GM23338 (cell line): ENCODE data around the gene CTU2. TPM values are rescaled to one million over a fixed set of nuclear protein-coding genes. Genes with fewer than 3 reads are reported as not detected.

Source experiments
- ATAC-seq: fragments of 200-7000 bp; cut with Tn5 transposase; 3 replicates; pipeline ENCODE4 v1.9.1; 2020
- DNase-seq: peaks from one replicate; pipeline ENCODE4 v3.0.0-alpha.2; 2015; ENCODE audit warnings: low spot score
- H2AFZ ChIP-seq: fragments of 200-600 bp; sonication (generic); 2 replicates; pipeline ENCODE4 v1.8.0; 2016; ENCODE audit warnings: antibody characterized with exemption, mild to moderate bottlenecking, moderate library complexity
- H3F3A ChIP-seq: fragments of 200-600 bp; sonication (generic); replicated peaks from 2 replicates; pipeline ENCODE4 v1.8.0; 2017; ENCODE audit warnings: antibody characterized with exemption, mixed run types, low read depth
- H3K27ac ChIP-seq: fragments of 200-600 bp; sonication (generic); 2 replicates; pipeline ENCODE4 v1.6.1; 2016; ENCODE audit warnings: low read depth
- H3K27me3 ChIP-seq: fragments of 200-600 bp; sonication (generic); 2 replicates; pipeline ENCODE4 v1.8.0; 2016; ENCODE audit warnings: mild to moderate bottlenecking, mixed run types, moderate library complexity; ENCODE audit not compliant: insufficient read depth
- H3K36me3 ChIP-seq: fragments of 200-600 bp; sonication (generic); 2 replicates; pipeline ENCODE4 v1.8.0; 2016; ENCODE audit warnings: mild to moderate bottlenecking; ENCODE audit not compliant: insufficient read depth
- H3K4me1 ChIP-seq: fragments of 200-600 bp; sonication (generic); 2 replicates; pipeline ENCODE4 v1.8.0; 2016; ENCODE audit warnings: mild to moderate bottlenecking, moderate library complexity; ENCODE audit not compliant: insufficient read depth
- H3K4me2 ChIP-seq: fragments of 200-600 bp; sonication (generic); 2 replicates; pipeline ENCODE4 v1.7.1; 2017; ENCODE audit warnings: mixed run types
- H3K4me3 ChIP-seq: fragments of 200-600 bp; sonication (generic); 2 replicates; pipeline ENCODE4 v1.6.1; 2016; ENCODE audit warnings: mixed run types
- H3K79me2 ChIP-seq: fragments of 200-600 bp; sonication (generic); replicated peaks from 2 replicates; pipeline ENCODE4 v1.8.0; 2017; ENCODE audit warnings: mild to moderate bottlenecking; ENCODE audit not compliant: insufficient read depth
- H3K9me2 ChIP-seq: fragments of 200-600 bp; sonication (generic); 2 replicates; pipeline ENCODE4 v1.8.0; 2017; ENCODE audit not compliant: insufficient read depth
- H4K20me1 ChIP-seq: fragments of 200-600 bp; sonication (generic); replicated peaks from 2 replicates; pipeline ENCODE4 v1.8.0; 2017; ENCODE audit warnings: mild to moderate bottlenecking; ENCODE audit not compliant: insufficient read depth
- H3K27ac Mint-ChIP-seq: 2 replicates; pipeline ENCODE4 v1.8.0; 2020; ENCODE audit warnings: inconsistent platforms, mild to moderate bottlenecking, moderate library complexity, mixed read lengths
- H3K27me3 Mint-ChIP-seq: 3 replicates; pipeline ENCODE4 v1.8.0; 2022; ENCODE audit warnings: low read depth, mild to moderate bottlenecking, moderate library complexity, mixed read lengths, inconsistent platforms; ENCODE audit not compliant: insufficient read depth, poor library complexity
- H3K36me3 Mint-ChIP-seq: 3 replicates; pipeline ENCODE4 v1.8.0; 2021; ENCODE audit warnings: low read depth, mild to moderate bottlenecking, inconsistent platforms, moderate library complexity, mixed read lengths
- H3K4me1 Mint-ChIP-seq: 3 replicates; pipeline ENCODE4 v1.8.0; 2020; ENCODE audit warnings: mild to moderate bottlenecking, inconsistent platforms, mixed read lengths
- H3K4me3 Mint-ChIP-seq: 3 replicates; pipeline ENCODE4 v1.8.0; 2021; ENCODE audit warnings: moderate library complexity, mild to moderate bottlenecking, inconsistent platforms, mixed read lengths
- H3K9me3 Mint-ChIP-seq: 3 replicates; pipeline ENCODE4 v1.8.0; 2020; ENCODE audit warnings: moderate library complexity, mild to moderate bottlenecking, inconsistent platforms, mixed read lengths
- CREB1 ChIP-seq: fragments of 250-450 bp; sonication (Bioruptor Pico); IDR thresholded peaks from 2 replicates; pipeline ENCODE4 v1.5.0; 2020; ENCODE audit warnings: low read depth, mild to moderate bottlenecking, moderate library complexity
- EZH2 ChIP-seq: fragments of 200-600 bp; sonication (generic); IDR thresholded peaks from one replicate; pipeline ENCODE4 v1.8.0; 2017; ENCODE audit warnings: antibody characterized with exemption, mild to moderate bottlenecking, low read depth; ENCODE audit not compliant: unreplicated experiment
- EZH2phosphoT487 ChIP-seq: fragments of 200-600 bp; sonication (generic); IDR thresholded peaks from one replicate; pipeline ENCODE4 v1.8.1; 2018; ENCODE audit warnings: antibody characterized with exemption; ENCODE audit not compliant: unreplicated experiment
- JUNB ChIP-seq: IDR thresholded peaks from one replicate; pipeline ENCODE4 v1.6.1; 2016; ENCODE audit warnings: antibody characterized with exemption; ENCODE audit not compliant: unreplicated experiment
- NANOG ChIP-seq: IDR thresholded peaks from 2 replicates; pipeline ENCODE4 v1.6.1; 2016; ENCODE audit warnings: antibody characterized with exemption, borderline replicate concordance
- POLR2AphosphoS5 ChIP-seq: IDR thresholded peaks from 2 replicates; pipeline ENCODE4 v1.6.1; 2016; ENCODE audit warnings: antibody characterized with exemption, low read depth
- STAT1 ChIP-seq: IDR thresholded peaks from one replicate; pipeline ENCODE4 v1.6.1; 2016; ENCODE audit warnings: antibody characterized with exemption; ENCODE audit not compliant: unreplicated experiment
- ZNF114 ChIP-seq: fragments of 250-450 bp; sonication (Bioruptor Pico); IDR thresholded peaks from 2 replicates; pipeline ENCODE4 v1.5.0; 2020; ENCODE audit warnings: mild to moderate bottlenecking, moderate library complexity
- ZNF331 ChIP-seq: fragments of 250-450 bp; sonication (Bioruptor Pico); IDR thresholded peaks from 2 replicates; pipeline ENCODE4 v1.5.0; 2020; ENCODE audit warnings: low read depth, mild to moderate bottlenecking, moderate library complexity
- long read RNA-seq: library from polyadenylated mRNA; unstranded; transcript quantifications from one replicate; pipeline ENCODE4 v2.0.0, GENCODE V29; 2020; ENCODE audit not compliant: unreplicated experiment
- polyA plus RNA-seq: library from polyadenylated mRNA; unstranded; fragments of >200 nt; fragmentation: Nextera tagmentation; extraction: Ambion mirVana; gene quantifications from 2 replicates; pipeline ENCODE4 v1.2.1, GENCODE V29; 2016
- total RNA-seq: library from RNA; depleted of rRNA; stranded (reverse); fragments of >200 nt; shearing (Covaris generic); gene quantifications from 2 replicates; pipeline ENCODE4 v1.2.3, GENCODE V29; 2014; rRNA removed
- TF ChIP-seq, protein P1 (sequence below): IDR thresholded peaks from 2 replicates; pipeline ENCODE4 v1.6.1; 2016; ENCODE audit warnings: antibody characterized with exemption
- TF ChIP-seq, protein P2 (sequence below), 2 experiments: fragments of 200-600 bp in 1 of 2; sonication (generic) in 1 of 2; conservative IDR thresholded peaks; 2 replicates each; pipeline versions ENCODE4 v1.5.1 to v1.6.1; 2016 to 2017; ENCODE audit warnings: antibody characterized with exemption in 2 of 2, low read depth in 2 of 2, mild to moderate bottlenecking in 2 of 2, moderate library complexity in 1 of 2
- TF ChIP-seq, protein P3 (sequence below): IDR thresholded peaks from one replicate; pipeline ENCODE4 v1.6.1; 2018; ENCODE audit warnings: antibody characterized with exemption; ENCODE audit not compliant: unreplicated experiment

CTU2 gene
- total RNA-seq (15.4 and 22.3 TPM in 2 replicates), polyA plus RNA-seq (25.7 and 33.6 TPM in 2 replicates)
- long read RNA-seq, transcript CTU2-202 (15 exons, 1,751 nt) = major isoform, 18 of 22 reads
- long read RNA-seq, partial matches to known transcripts = 1 of 22 reads
- long read RNA-seq, other reads (novel, unspliced or antisense) = 2 of 22 reads

DNA sequence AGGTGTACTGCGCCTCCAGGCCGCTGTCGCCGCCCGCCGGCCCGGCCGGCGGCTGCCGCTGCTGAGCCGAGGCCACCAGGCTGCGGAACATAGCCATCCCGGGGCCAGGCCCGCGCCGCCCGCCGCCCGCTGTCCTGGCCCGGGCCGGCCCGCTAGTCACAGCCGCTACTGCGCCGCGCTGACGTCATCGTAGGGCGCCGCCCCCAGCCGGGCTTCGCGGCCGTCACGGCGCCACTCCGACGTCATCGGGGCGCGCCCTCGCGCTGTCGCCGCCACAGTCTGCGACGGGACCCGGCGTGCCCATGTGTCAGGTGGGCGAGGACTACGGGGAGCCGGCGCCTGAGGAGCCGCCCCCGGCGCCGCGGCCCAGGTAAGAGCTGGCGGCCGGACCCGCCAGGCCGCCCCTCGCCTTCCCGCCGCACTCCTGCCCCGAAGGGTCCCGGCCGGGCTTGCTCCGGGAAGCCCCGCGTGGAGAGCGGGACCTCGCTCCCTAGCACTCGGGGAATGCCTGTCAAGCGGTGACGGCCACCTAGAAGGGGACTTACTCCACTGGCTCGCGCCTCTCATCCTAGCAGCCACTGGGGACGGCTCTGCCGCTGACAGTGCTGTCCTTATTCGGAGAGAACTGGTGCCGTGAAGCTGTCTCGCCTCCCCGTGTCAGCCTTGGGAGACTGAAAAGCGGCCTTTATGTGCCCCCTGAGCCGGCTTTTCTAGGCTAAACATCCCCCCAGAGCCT is at the start of gene CTU2, which contains the start of gene RNF166:
Gene CTU2, plus strand, starts transcription at position 275 of the 736 bp plus-strand sequence. Its CDS starts 28 bp downstream, at position 303.
Gene RNF166, minus strand, starts transcription at position 180 of the 736 bp plus-strand sequence. Its CDS starts 83 bp downstream, at position 97.
- Mint-ChIP-seq H3K27ac (peak within 1 kb of the TSS; percentile 3; the same call in 1 of the 2 replicates), H3K9me3 (no peaks in the 10 kb centered on the region), H3K36me3 (no peaks in the 10 kb centered on the region; the same call in 2 of the 3 replicates), H3K27me3 (peaks cover 19% of the 10 kb centered on the region), H3K4me1 (peaks cover 20% of the 10 kb centered on the region), H3K4me3 (peak within 1 kb of the TSS; percentile 88)
- no peaks in the 10 kb centered on the region for H3K9me2 ChIP-seq
- no peaks in the 10 kb centered on the region for H3K36me3 ChIP-seq
- 0 out of 2 replicates have a peak, but pooled peaks cover 2% of the 10 kb centered on the region for H3F3A ChIP-seq
- peaks cover 5% of the 10 kb centered on the region for H4K20me1 ChIP-seq
- peaks cover 5% of the 10 kb centered on the region; the same call in 1 of the 2 replicates for H3K4me1 ChIP-seq
- H3K4me2 ChIP-seq = peak within 1 kb of the TSS; percentile 99
- H3K79me2 ChIP-seq = peaks cover 44% of the 10 kb centered on the region
- H3K4me3 ChIP-seq = peak within 1 kb of the TSS; percentile 92
- H2AFZ ChIP-seq = 0 out of 2 replicates have a peak within 1 kb of the TSS, but pooled peaks have one; percentile 80
- no peaks in the 10 kb centered on the region for H3K27me3 ChIP-seq
- no peak within 1 kb of the TSS for H3K27ac ChIP-seq
- ATAC-seq (peak; percentile 86), DNase-seq (peak; percentile 92)
- TF ChIP-seq, protein P1, sequence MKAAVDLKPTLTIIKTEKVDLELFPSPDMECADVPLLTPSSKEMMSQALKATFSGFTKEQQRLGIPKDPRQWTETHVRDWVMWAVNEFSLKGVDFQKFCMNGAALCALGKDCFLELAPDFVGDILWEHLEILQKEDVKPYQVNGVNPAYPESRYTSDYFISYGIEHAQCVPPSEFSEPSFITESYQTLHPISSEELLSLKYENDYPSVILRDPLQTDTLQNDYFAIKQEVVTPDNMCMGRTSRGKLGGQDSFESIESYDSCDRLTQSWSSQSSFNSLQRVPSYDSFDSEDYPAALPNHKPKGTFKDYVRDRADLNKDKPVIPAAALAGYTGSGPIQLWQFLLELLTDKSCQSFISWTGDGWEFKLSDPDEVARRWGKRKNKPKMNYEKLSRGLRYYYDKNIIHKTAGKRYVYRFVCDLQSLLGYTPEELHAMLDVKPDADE = peak; percentile 74; the same call in 1 of the 2 replicates
- TF ChIP-seq JUNB = no peak
- TF ChIP-seq EZH2 = no peak
- peak; percentile 100 for TF ChIP-seq CREB1
- TF ChIP-seq POLR2AphosphoS5 = peak; percentile 64

DNA sequence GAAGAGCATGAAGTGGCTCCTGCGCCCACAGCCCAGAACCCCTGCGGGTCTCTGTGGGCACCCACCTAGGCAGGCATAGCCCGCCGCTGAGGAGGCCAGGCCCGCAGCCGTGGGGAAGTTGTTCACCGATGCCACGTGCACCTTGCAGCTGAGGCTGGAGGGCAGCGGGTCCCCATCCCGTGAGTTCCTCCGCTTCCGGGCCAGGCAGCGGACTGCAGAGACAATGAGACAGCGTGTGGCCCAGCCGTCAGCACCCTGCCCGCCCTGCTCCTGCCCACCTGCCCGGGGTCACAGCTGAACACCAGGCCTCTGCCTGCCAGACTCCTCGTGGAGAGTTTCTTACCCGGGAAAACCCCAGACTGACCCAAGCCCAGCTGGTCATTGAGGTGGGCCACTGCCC is 48.9 kb upstream of the CTU2 start:
- no peak overlapping the region for H3K27ac ChIP-seq
- peaks cover 35% of the 10 kb centered on the region for H4K20me1 ChIP-seq
- no peaks in the 10 kb centered on the region for H3K9me2 ChIP-seq
- H3K4me2 ChIP-seq = no peak overlapping the region
- H3K36me3 Mint-ChIP-seq = peaks cover 18% of the 10 kb centered on the region
- H3K4me3 Mint-ChIP-seq = no peak overlapping the region
- peaks cover 44% of the 10 kb centered on the region for H3K79me2 ChIP-seq
- H3F3A ChIP-seq = 0 out of 2 replicates have a peak, but pooled peaks cover 9% of the 10 kb centered on the region
- no peak overlapping the region for H2AFZ ChIP-seq
- no peak overlapping the region for H3K4me3 ChIP-seq
- H3K4me1 Mint-ChIP-seq = peaks cover 9% of the 10 kb centered on the region; the same call in 2 of the 3 replicates
- no peak overlapping the region for H3K27ac Mint-ChIP-seq
- H3K27me3 Mint-ChIP-seq = peaks cover 3% of the 10 kb centered on the region
- peaks cover 7% of the 10 kb centered on the region for H3K36me3 ChIP-seq
- ATAC-seq (no peak), DNase-seq (no peak)
- H3K4me1 ChIP-seq = peaks cover 15% of the 10 kb centered on the region
- no peaks in the 10 kb centered on the region for H3K27me3 ChIP-seq
- H3K9me3 Mint-ChIP-seq = no peaks in the 10 kb centered on the region
- TF ChIP-seq JUNB (no peak), NANOG (no peak), CREB1 (no peak), ZNF114 (CRISPR knock-in tag) (no peak), EZH2 (no peak), ZNF331 (no peak), EZH2phosphoT487 (no peak), STAT1 (no peak)
- TF ChIP-seq, protein P2, sequence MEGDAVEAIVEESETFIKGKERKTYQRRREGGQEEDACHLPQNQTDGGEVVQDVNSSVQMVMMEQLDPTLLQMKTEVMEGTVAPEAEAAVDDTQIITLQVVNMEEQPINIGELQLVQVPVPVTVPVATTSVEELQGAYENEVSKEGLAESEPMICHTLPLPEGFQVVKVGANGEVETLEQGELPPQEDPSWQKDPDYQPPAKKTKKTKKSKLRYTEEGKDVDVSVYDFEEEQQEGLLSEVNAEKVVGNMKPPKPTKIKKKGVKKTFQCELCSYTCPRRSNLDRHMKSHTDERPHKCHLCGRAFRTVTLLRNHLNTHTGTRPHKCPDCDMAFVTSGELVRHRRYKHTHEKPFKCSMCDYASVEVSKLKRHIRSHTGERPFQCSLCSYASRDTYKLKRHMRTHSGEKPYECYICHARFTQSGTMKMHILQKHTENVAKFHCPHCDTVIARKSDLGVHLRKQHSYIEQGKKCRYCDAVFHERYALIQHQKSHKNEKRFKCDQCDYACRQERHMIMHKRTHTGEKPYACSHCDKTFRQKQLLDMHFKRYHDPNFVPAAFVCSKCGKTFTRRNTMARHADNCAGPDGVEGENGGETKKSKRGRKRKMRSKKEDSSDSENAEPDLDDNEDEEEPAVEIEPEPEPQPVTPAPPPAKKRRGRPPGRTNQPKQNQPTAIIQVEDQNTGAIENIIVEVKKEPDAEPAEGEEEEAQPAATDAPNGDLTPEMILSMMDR (conservative IDR thresholded peaks at IDR 0.05; ENCODE audit: low read depth in 2 of 2) = no peak
- TF ChIP-seq, protein P3, sequence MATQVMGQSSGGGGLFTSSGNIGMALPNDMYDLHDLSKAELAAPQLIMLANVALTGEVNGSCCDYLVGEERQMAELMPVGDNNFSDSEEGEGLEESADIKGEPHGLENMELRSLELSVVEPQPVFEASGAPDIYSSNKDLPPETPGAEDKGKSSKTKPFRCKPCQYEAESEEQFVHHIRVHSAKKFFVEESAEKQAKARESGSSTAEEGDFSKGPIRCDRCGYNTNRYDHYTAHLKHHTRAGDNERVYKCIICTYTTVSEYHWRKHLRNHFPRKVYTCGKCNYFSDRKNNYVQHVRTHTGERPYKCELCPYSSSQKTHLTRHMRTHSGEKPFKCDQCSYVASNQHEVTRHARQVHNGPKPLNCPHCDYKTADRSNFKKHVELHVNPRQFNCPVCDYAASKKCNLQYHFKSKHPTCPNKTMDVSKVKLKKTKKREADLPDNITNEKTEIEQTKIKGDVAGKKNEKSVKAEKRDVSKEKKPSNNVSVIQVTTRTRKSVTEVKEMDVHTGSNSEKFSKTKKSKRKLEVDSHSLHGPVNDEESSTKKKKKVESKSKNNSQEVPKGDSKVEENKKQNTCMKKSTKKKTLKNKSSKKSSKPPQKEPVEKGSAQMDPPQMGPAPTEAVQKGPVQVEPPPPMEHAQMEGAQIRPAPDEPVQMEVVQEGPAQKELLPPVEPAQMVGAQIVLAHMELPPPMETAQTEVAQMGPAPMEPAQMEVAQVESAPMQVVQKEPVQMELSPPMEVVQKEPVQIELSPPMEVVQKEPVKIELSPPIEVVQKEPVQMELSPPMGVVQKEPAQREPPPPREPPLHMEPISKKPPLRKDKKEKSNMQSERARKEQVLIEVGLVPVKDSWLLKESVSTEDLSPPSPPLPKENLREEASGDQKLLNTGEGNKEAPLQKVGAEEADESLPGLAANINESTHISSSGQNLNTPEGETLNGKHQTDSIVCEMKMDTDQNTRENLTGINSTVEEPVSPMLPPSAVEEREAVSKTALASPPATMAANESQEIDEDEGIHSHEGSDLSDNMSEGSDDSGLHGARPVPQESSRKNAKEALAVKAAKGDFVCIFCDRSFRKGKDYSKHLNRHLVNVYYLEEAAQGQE = no peak
